H9 (cell line): Measurements from ENCODE around the gene INSM1. TPM values are rescaled to one million over a fixed set of nuclear protein-coding genes. Genes with fewer than 3 reads are reported as not detected.

Source experiments
- DNase-seq: peaks from one replicate; pipeline ENCODE4 v3.0.0-alpha.2; 2017
- H2AFZ ChIP-seq: one replicate; pipeline ENCODE4 v1.6.1; 2013; ENCODE audit warnings: mild to moderate bottlenecking, low read length, control low read depth, moderate library complexity
- H2AK5ac ChIP-seq: 2 replicates; pipeline ENCODE4 v1.6.1; 2013; ENCODE audit warnings: low read length, control low read depth, mixed read lengths; ENCODE audit not compliant: insufficient read length
- H2BK120ac ChIP-seq: one replicate; pipeline ENCODE4 v1.6.1; 2013; ENCODE audit warnings: low read depth, mild to moderate bottlenecking, low read length, control low read depth, inconsistent platforms; ENCODE audit not compliant: poor library complexity, severe bottlenecking
- H2BK12ac ChIP-seq: 2 replicates; pipeline ENCODE4 v1.6.1; 2013; ENCODE audit warnings: low read length, control low read depth, mixed read lengths, low read depth; ENCODE audit not compliant: insufficient read length
- H2BK15ac ChIP-seq: 2 replicates; pipeline ENCODE4 v1.6.1; 2013; ENCODE audit warnings: low read depth, low read length, control low read depth
- H2BK20ac ChIP-seq: one replicate; pipeline ENCODE4 v1.6.1; 2013; ENCODE audit warnings: low read depth, mild to moderate bottlenecking, low read length, control low read depth, inconsistent platforms; ENCODE audit not compliant: poor library complexity, severe bottlenecking
- H2BK5ac ChIP-seq: 2 replicates; pipeline ENCODE4 v1.6.1; 2013; ENCODE audit warnings: low read length, control low read depth, mixed read lengths; ENCODE audit not compliant: insufficient read length
- H3K14ac ChIP-seq: 2 replicates; pipeline ENCODE4 v1.6.1; 2013; ENCODE audit warnings: low read length, control low read depth; ENCODE audit not compliant: insufficient read depth
- H3K18ac ChIP-seq: 2 replicates; pipeline ENCODE4 v1.6.1; 2013; ENCODE audit warnings: low read depth, mild to moderate bottlenecking, mixed read lengths, low read length, control low read depth; ENCODE audit not compliant: insufficient read length
- H3K23ac ChIP-seq: 2 replicates; pipeline ENCODE4 v1.6.1; 2013; ENCODE audit warnings: low read length, control low read depth, mixed read lengths, low read depth; ENCODE audit not compliant: insufficient read length
- H3K23me2 ChIP-seq: 2 replicates; pipeline ENCODE4 v1.6.1; 2013; ENCODE audit warnings: low read depth, mild to moderate bottlenecking, mixed read lengths, low read length, control low read depth; ENCODE audit not compliant: insufficient read length, poor library complexity, severe bottlenecking
- H3K27ac ChIP-seq: 2 replicates; pipeline ENCODE4 v1.5.1; 2013; ENCODE audit warnings: low read length, control low read depth, mixed read lengths, low read depth; ENCODE audit not compliant: insufficient read length
- H3K27me3 ChIP-seq: 2 replicates; pipeline ENCODE4 v1.6.1; 2013; ENCODE audit warnings: low read length, control low read depth, inconsistent platforms; ENCODE audit not compliant: insufficient read depth
- H3K4ac ChIP-seq: 2 replicates; pipeline ENCODE4 v1.6.1; 2013; ENCODE audit warnings: low read depth, mild to moderate bottlenecking, control low read depth, inconsistent platforms, low read length, moderate library complexity
- H3K4me1 ChIP-seq: 2 replicates; pipeline ENCODE4 v1.6.1; 2013; ENCODE audit warnings: low read length, control low read depth, inconsistent platforms; ENCODE audit not compliant: insufficient read depth
- H3K4me2 ChIP-seq: 2 replicates; pipeline ENCODE4 v1.6.1; 2013; ENCODE audit warnings: low read length, control low read depth, mixed read lengths; ENCODE audit not compliant: insufficient read length, insufficient read depth
- H3K56ac ChIP-seq: 2 replicates; pipeline ENCODE4 v1.6.1; 2013; ENCODE audit warnings: low read depth, mild to moderate bottlenecking, mixed read lengths, low read length, control low read depth; ENCODE audit not compliant: insufficient read length
- H3K79me1 ChIP-seq: 2 replicates; pipeline ENCODE4 v1.6.1; 2013; ENCODE audit warnings: low read depth, mild to moderate bottlenecking, moderate library complexity, low read length, control low read depth, inconsistent platforms; ENCODE audit not compliant: insufficient read depth, poor library complexity, severe bottlenecking
- H3K79me2 ChIP-seq: 2 replicates; pipeline ENCODE4 v1.6.1; 2013; ENCODE audit warnings: low read length, control low read depth, inconsistent platforms; ENCODE audit not compliant: insufficient read depth
- H3K9ac ChIP-seq: 2 replicates; pipeline ENCODE4 v1.6.1; 2013; ENCODE audit warnings: low read length, control low read depth, mixed read lengths; ENCODE audit not compliant: insufficient read length; ENCODE audit errors: extremely low read depth
- H3K9me3 ChIP-seq: one replicate; pipeline ENCODE4 v1.6.1; 2013; ENCODE audit warnings: low read depth, low read length, inconsistent platforms; ENCODE audit not compliant: control insufficient read depth
- H3T11ph ChIP-seq: one replicate; pipeline ENCODE4 v1.6.1; 2013; ENCODE audit warnings: mild to moderate bottlenecking, low read length, control low read depth, inconsistent platforms
- H4K20me1 ChIP-seq: one replicate; pipeline ENCODE4 v1.6.1; 2013; ENCODE audit not compliant: control insufficient read depth, insufficient read length, insufficient read depth
- H4K5ac ChIP-seq: 2 replicates; pipeline ENCODE4 v1.6.1; 2013; ENCODE audit warnings: low read depth, mild to moderate bottlenecking, mixed read lengths, low read length, control low read depth; ENCODE audit not compliant: insufficient read length
- H4K8ac ChIP-seq: replicated peaks from 2 replicates; pipeline ENCODE4 v1.6.1; 2013; ENCODE audit warnings: low read length, control low read depth, mixed read lengths, low read depth; ENCODE audit not compliant: insufficient read length
- H4K91ac ChIP-seq: 2 replicates; pipeline ENCODE4 v1.6.1; 2013; ENCODE audit warnings: low read depth, mild to moderate bottlenecking, moderate library complexity, mixed read lengths, low read length, control low read depth; ENCODE audit not compliant: insufficient read length
- H3K27ac Mint-ChIP-seq, 3 experiments: 2 replicates in 2 of 3; 3 replicates in 1 of 3; pipeline ENCODE4 v1.8.0; 2020 to 2021; ENCODE audit warnings: mixed read lengths in 3 of 3, mild to moderate bottlenecking in 1 of 3, moderate library complexity in 1 of 3
- H3K27me3 Mint-ChIP-seq: 2 replicates; pipeline ENCODE4 v1.8.0; 2021; ENCODE audit warnings: low read depth, mild to moderate bottlenecking, moderate library complexity, mixed read lengths
- H3K36me3 Mint-ChIP-seq, 3 experiments: 2 replicates in 2 of 3; 3 replicates in 1 of 3; pipeline ENCODE4 v1.8.0; 2020 to 2021; ENCODE audit warnings: low read depth in 3 of 3, mixed read lengths in 3 of 3; ENCODE audit not compliant: insufficient read depth in 1 of 3
- H3K4me1 Mint-ChIP-seq, 2 experiments: 2 replicates each; pipeline ENCODE4 v1.8.0; 2020; ENCODE audit warnings: mixed read lengths in 2 of 2
- H3K4me3 Mint-ChIP-seq, 2 experiments: 2 replicates in 1 of 2; 3 replicates in 1 of 2; pipeline ENCODE4 v1.8.0; 2020 to 2021; ENCODE audit warnings: mild to moderate bottlenecking in 2 of 2, mixed read lengths in 2 of 2, moderate library complexity in 1 of 2
- H3K9me3 Mint-ChIP-seq, 2 experiments: 2 replicates in 1 of 2; 3 replicates in 1 of 2; pipeline ENCODE4 v1.8.0; 2020; ENCODE audit warnings: mild to moderate bottlenecking in 2 of 2, mixed read lengths in 2 of 2, moderate library complexity in 1 of 2
- CTCF ChIP-seq: fragments of 200-600 bp; sonication (generic); conservative IDR thresholded peaks from 3 replicates; pipeline ENCODE4 v1.8.0; 2021; ENCODE audit warnings: antibody characterized with exemption, mild to moderate bottlenecking
- WGBS: extraction: QIAGEN DNeasy Blood & Tissue Kit; methylation state at CpG from one replicate; pipeline ENCODE4 v1.1.7; 2013; ENCODE audit warnings: missing lambda C conversion rate, low lambda C conversion rate, mixed read lengths; ENCODE audit not compliant: insufficient read length; ENCODE audit errors: extremely low coverage; 5-methylcytosine and 5-hydroxymethylcytosine counted together
- total RNA-seq: library from RNA; stranded (reverse); gene quantifications from 2 replicates; pipeline ENCODE4 v1.2.1, GENCODE V29; 2021

The INSM1 gene
- total RNA-seq, 1 experiment from 2014 or later: 0.83 TPM

- DNase-seq: no peak
- no peak overlapping the region; a peak in 1 of 7 replicates for H3K27ac Mint-ChIP-seq
- Histone ChIP-seq H3K4me1 (no peaks in the 10 kb centered on the region), H3K27ac (no peak overlapping the region), H4K5ac (no peak overlapping the region), H3K4me2 (no peak overlapping the region), H3K14ac (no peak overlapping the region), H4K91ac (no peak overlapping the region), H3K4ac (no peak overlapping the region), H2BK5ac (no peak overlapping the region), H2BK20ac (no peak overlapping the region), H2BK120ac (no peak overlapping the region), H2AFZ (no peak overlapping the region), H3K18ac (no peak overlapping the region), H3K56ac (no peak overlapping the region), H2BK15ac (no peak overlapping the region), H4K20me1 (no peaks in the 10 kb centered on the region), H3K23me2 (no peaks in the 10 kb centered on the region), H3K9me3 (no peaks in the 10 kb centered on the region), H3K79me1 (no peaks in the 10 kb centered on the region), H3K27me3 (no peaks in the 10 kb centered on the region), H3K23ac (no peak overlapping the region), H2BK12ac (no peak overlapping the region), H3T11ph (no peak overlapping the region), H2AK5ac (no peak overlapping the region), H3K79me2 (no peaks in the 10 kb centered on the region; the same call in 1 of the 2 replicates), H4K8ac (no peak overlapping the region), H3K9ac (no peak overlapping the region)
- H3K4me1 Mint-ChIP-seq: no peaks in the 10 kb centered on the region
- no peak for TF ChIP-seq CTCF
- WGBS: no CpG with 5 or more reads among the region's 13 CpGs
- no peak overlapping the region; a peak in 1 of 5 replicates for H3K4me3 Mint-ChIP-seq
- no peaks in the 10 kb centered on the region for H3K36me3 Mint-ChIP-seq
- no peaks in the 10 kb centered on the region for H3K27me3 Mint-ChIP-seq
- no peaks in the 10 kb centered on the region for H3K9me3 Mint-ChIP-seq
Observed at GRCh38 chr20:20329564-20329963, 38.3 kb upstream of the INSM1 start.
